HFFc6 (cell line): ENCODE measurements around the gene USP44. TPM values are rescaled to one million over a fixed set of nuclear protein-coding genes. Genes with fewer than 3 reads are reported as not detected.

Source experiments
- DNase-seq: peaks from one replicate; pipeline ENCODE4 v3.0.0-alpha.2; 2018
- H3K27ac Mint-ChIP-seq: 2 replicates; pipeline ENCODE4 v1.8.0; 2020; ENCODE audit warnings: mild to moderate bottlenecking, mixed read lengths
- H3K27me3 Mint-ChIP-seq: 2 replicates; pipeline ENCODE4 v1.8.0; 2021; ENCODE audit warnings: mild to moderate bottlenecking, moderate library complexity, mixed read lengths; ENCODE audit not compliant: insufficient read depth
- H3K36me3 Mint-ChIP-seq: 2 replicates; pipeline ENCODE4 v1.8.0; 2021; ENCODE audit warnings: low read depth, mixed read lengths
- H3K4me1 Mint-ChIP-seq: 2 replicates; pipeline ENCODE4 v1.8.0; 2020; ENCODE audit warnings: low read depth, mixed read lengths
- H3K4me3 Mint-ChIP-seq: 2 replicates; pipeline ENCODE4 v1.8.0; 2020; ENCODE audit warnings: mild to moderate bottlenecking, moderate library complexity, mixed read lengths
- H3K9me3 Mint-ChIP-seq: 2 replicates; pipeline ENCODE4 v1.8.0; 2020; ENCODE audit warnings: mild to moderate bottlenecking, mixed read lengths
- total RNA-seq, 6 experiments: library from RNA; stranded (reverse); fragmentation: NEBNext Ultra II Directional; extraction: Animal tissue kit (Norgen Biotek cat#: 25700); gene quantifications; 2 replicates in 1 of 6; 3 replicates in 5 of 6; pipeline ENCODE4 v1.2.3, GENCODE V29; 2021
- TF ChIP-seq, protein P1 (sequence below): fragments of 200-600 bp; sonication (generic); IDR thresholded peaks from 2 replicates; pipeline ENCODE4 v1.5.0; 2021; ENCODE audit warnings: antibody characterized with exemption, mild to moderate bottlenecking

USP44 gene
- total RNA-seq, 6 experiments from 2014 or later = not detected

DNA sequence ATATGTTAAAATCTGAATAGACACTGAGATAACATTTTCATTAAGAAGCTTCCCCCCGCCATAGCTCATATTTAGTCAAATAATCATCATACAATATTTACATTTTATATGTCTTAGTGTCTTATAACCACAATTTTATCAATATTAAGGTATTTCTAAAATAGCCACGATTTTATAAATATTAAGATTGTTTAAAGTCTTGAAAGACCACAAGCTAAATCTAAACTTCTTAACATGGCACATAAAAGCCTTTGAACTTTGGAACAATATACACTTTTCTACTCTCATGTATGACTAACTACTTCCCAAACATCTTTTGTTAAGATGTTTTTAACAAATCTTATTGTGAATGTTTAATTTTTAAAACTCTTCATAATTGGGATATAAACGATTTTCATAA lies 6.5 kb downstream of the USP44 start:
- Mint-ChIP-seq H3K27ac (no peak overlapping the region), H3K4me3 (no peak overlapping the region), H3K27me3 (peaks cover 17% of the 10 kb centered on the region), H3K4me1 (peaks cover 9% of the 10 kb centered on the region), H3K36me3 (peaks cover 8% of the 10 kb centered on the region), H3K9me3 (peaks cover 12% of the 10 kb centered on the region)
- TF ChIP-seq, protein P1, sequence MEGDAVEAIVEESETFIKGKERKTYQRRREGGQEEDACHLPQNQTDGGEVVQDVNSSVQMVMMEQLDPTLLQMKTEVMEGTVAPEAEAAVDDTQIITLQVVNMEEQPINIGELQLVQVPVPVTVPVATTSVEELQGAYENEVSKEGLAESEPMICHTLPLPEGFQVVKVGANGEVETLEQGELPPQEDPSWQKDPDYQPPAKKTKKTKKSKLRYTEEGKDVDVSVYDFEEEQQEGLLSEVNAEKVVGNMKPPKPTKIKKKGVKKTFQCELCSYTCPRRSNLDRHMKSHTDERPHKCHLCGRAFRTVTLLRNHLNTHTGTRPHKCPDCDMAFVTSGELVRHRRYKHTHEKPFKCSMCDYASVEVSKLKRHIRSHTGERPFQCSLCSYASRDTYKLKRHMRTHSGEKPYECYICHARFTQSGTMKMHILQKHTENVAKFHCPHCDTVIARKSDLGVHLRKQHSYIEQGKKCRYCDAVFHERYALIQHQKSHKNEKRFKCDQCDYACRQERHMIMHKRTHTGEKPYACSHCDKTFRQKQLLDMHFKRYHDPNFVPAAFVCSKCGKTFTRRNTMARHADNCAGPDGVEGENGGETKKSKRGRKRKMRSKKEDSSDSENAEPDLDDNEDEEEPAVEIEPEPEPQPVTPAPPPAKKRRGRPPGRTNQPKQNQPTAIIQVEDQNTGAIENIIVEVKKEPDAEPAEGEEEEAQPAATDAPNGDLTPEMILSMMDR = no peak
- no peak for DNase-seq

DNA sequence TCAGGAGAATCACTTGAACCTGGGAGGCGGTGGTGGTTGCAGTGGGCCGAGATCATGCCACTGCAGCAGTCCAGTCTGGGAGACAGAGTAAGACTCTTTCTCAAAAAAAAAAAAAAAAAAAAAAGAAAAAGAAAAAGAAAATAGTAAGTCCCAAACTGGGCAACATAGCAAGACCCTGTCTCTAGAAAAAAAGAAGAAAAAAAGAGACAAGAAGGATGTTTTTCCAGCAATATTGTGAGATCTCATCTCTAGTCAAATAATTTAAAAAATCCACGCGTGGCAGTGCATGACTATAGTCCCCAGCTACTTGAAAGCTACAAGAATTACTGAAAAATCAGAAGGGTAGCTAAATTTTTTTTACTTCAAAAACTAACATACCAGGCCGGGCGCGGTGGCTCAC lies 8.0 kb downstream of the USP44 start:
- H3K27me3 Mint-ChIP-seq = peaks cover 13% of the 10 kb centered on the region
- H3K4me3 Mint-ChIP-seq = no peak overlapping the region
- H3K27ac Mint-ChIP-seq = no peak overlapping the region
- H3K4me1 Mint-ChIP-seq = peaks cover 9% of the 10 kb centered on the region
- H3K36me3 Mint-ChIP-seq = no peaks in the 10 kb centered on the region
- DNase-seq = no peak
- peaks cover 3% of the 10 kb centered on the region; the same call in 1 of the 2 replicates for H3K9me3 Mint-ChIP-seq
- TF ChIP-seq, protein P1 = no peak

DNA sequence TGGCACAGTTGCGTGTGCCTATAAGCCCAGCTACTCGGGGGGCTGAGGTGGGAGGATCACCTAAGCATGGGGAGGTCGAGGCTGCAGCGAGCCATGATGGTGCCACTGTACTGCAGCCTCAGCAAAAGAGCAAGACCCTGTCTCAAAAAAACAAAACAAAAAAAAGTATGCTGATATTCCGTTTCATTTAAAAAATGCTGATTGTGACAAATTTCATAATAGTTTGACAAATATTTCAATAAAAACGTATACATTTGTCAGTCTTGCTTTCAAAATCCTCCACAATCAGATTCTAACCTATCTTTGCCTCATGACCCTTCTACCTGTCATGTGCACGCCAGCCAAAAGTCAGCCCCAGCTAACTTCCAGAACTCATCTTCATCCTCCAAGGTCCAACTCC lies 9.8 kb downstream of the USP44 start:
- Mint-ChIP-seq H3K4me1 (no peaks in the 10 kb centered on the region), H3K4me3 (no peak overlapping the region), H3K9me3 (no peaks in the 10 kb centered on the region), H3K27ac (no peak overlapping the region), H3K27me3 (peaks cover 8% of the 10 kb centered on the region), H3K36me3 (no peaks in the 10 kb centered on the region)
- no peak for DNase-seq
- TF ChIP-seq, protein P1 = no peak

DNA sequence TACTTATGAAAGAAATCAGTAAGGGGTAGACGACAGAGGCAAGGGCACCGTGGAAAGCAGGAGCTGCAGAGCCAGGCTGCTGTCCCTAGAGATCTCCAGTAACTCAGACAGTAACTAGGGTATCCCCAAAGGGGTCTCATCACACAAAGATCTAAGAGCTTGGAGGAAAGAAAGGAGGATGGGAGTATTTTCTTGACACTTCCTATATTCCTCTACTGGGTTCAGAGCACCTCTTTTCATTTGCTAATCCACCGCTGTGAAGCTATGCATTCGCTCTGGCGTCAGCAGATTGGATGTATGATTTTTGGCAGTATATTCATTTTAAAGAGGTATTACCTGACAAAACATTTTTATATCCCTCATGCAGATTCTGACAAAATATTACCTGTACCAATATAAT lies 12.6 kb downstream of the USP44 start:
- DNase-seq = no peak
- Mint-ChIP-seq H3K4me3 (no peak overlapping the region), H3K27me3 (peaks cover 6% of the 10 kb centered on the region; the same call in 1 of the 2 replicates), H3K9me3 (no peaks in the 10 kb centered on the region), H3K36me3 (no peaks in the 10 kb centered on the region), H3K27ac (no peak overlapping the region), H3K4me1 (peaks cover 7% of the 10 kb centered on the region; the same call in 1 of the 2 replicates)
- TF ChIP-seq, protein P1 = no peak

DNA sequence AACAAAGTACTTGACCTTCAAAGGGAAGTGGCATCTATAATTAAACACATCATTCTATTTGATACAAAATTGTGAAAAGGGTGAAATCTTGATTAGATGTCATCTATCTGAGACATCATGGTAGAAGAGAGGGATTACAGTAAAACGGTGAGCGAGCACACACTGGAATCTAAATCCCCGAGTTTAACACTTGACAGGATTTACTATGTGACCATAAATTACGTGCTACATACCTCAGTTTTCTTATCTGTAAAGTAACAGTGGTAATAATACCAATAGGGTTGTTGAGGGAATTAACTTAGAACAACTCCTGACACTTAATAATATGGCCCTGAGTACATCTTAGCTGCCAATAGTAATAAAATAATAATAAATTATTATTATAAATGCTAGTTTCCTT lies 13.3 kb downstream of the USP44 start:
- no peak for DNase-seq
- Mint-ChIP-seq H3K4me3 (no peak overlapping the region), H3K27ac (no peak overlapping the region), H3K36me3 (no peaks in the 10 kb centered on the region), H3K27me3 (peaks cover 5% of the 10 kb centered on the region; the same call in 1 of the 2 replicates), H3K9me3 (no peaks in the 10 kb centered on the region), H3K4me1 (peaks cover 11% of the 10 kb centered on the region)
- TF ChIP-seq, protein P1 = no peak

DNA sequence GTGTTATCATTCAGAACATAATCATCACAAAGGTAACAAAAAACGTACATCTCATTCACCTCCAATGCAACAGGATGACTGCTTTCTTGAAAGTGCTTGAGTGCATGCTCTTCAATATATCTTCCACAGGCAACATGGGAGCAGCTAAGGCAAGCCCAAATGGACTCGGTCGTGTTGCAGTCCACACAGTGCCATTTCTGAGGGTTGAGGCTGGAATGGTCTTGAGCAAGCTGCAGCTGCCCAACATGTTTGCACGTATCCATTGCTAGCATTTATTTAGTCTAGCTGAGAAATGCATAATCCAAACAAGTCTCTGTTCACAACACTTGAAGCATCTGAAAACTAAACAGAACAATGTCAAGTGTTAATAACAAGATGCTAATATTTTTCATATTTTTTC lies 17.3 kb downstream of the USP44 start:
- no peak for DNase-seq
- Mint-ChIP-seq H3K4me3 (no peak overlapping the region), H3K4me1 (peaks cover 26% of the 10 kb centered on the region), H3K27me3 (peaks cover 2% of the 10 kb centered on the region; the same call in 1 of the 2 replicates), H3K36me3 (no peaks in the 10 kb centered on the region), H3K9me3 (no peaks in the 10 kb centered on the region), H3K27ac (no peak overlapping the region)
- TF ChIP-seq, protein P1 = no peak
